Activated gamma-delta T cell (primary cell): ENCODE results near the gene CCDC57.

Source experiments
- DNase-seq: peaks from one replicate; lab custom pipeline; 2025; lab: John Stamatoyannopoulos, UW

The CCDC57 gene

DNA sequence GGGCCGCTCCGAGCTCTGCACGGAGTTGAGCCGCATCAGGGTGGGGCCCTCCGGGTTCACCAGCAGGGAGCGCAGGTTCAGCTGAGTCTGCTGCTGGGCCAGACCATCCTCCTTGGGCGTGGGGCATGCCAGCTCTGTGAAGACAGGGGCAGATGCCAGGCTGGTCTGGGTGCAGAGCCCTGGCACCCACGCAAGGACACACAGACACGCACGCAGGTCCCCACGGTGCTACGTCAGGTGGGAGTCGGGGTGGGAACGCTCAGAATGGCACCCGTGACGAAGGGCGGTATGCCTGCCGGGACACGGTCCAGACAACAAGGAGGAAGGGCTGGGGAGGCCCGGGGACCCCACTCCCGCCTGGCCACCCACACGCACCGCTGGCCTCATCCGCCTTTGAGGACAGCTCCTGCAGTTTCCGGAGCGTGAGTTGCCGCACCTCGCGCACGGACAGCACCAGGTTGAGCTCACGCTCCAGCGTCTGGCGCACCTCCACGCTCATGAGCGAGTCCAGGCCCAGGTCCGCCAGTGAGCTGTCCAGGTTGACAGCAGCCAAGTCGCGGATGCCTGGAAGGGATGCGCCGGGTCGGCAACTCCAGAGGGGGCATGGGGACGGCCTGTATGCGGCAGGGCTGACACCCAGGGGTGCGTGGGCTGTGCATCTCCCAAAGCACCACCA lies 131.7 kb downstream of the CCDC57 start:
- DNase-seq = no peak

DNA sequence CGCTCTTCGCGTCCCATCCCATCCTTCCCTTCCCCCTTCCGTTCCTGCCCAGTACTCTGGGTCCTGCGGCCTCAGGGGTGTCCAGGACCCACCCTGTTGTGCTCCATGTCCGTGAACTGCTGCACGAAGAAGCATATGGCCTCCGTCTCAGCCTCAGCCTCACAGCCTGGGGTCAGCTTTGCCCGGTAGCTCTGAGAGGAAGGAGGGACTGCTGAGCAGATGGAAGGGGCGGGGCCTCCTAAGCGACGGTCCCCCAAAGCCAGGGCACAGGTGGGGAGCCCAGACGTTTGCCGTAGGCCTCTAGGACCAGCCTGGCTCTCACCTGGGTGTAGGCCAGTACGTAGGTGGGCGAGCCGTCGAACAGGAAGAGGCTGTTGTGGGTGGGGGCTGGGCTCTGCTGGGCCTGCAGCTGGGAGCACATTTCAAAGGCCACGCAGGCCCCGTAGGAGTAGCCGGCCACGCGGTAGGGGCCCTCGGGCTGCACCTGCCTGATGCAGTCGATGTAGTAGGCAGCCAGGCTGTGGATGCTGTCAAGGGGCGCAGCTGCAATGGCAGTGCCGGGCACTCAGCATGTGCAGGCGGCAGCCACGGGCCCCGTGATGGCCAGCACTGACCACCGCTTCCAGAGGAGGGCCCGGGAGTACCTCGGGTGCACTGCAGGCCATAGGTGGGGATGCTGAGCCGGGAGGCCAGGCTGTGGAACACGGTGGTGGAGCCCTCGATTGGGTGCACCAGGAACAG lies 132.4 kb downstream of the CCDC57 start:
- no peak for DNase-seq

DNA sequence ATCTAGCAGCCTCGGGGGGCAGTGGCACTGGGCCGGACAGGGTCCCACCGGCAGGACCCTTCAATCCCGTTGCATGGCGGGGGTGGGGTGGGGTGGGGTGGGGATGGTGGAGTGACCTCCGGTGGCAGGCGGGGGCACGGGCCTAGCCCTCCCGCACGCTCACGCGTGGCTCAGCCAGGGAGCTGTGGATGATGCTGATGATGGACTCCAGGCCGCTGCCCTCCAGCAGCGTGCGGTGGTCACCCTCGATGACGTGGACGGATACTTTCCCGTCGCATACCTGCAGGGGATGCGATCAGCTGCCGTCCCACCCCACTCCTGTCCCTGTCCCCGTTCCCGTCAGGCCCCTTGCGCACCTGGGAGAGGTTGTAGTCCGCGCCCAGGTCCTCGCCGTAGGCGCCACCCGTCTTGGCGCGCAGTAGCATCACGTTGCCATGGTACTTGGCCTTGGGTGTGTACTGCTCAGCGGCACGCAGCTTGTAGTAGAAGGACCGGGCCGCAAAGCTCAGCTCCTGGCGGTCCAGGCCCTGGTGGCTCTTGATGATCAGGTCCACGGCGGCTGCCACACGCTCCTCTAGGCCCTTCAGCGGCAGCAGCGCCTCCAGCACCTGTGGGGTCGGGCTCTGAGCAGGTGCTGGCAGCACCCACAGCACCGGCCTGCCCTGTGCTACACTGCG lies 133.5 kb downstream of the CCDC57 start:
- DNase-seq = no peak

DNA sequence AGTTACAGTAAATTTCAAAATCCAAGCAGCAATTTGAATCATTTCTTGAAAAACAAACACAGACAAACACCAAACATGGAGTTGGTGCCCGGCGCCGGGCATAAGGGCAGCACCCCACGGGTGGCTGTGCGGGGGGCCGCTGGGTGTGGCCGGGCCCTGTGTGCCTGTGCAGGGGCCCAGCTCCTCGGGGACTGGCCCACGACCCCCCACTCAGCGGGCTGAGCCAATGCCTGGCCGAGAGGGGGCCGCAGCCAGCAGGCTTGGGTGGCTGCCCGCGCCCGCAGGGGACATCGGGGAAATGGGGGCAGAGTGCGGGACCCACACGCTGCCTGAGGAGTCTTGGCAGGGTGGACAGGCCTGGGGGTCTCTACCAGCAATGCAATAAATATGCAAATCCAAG lies 134.2 kb downstream of the CCDC57 start:
- DNase-seq = no peak

DNA sequence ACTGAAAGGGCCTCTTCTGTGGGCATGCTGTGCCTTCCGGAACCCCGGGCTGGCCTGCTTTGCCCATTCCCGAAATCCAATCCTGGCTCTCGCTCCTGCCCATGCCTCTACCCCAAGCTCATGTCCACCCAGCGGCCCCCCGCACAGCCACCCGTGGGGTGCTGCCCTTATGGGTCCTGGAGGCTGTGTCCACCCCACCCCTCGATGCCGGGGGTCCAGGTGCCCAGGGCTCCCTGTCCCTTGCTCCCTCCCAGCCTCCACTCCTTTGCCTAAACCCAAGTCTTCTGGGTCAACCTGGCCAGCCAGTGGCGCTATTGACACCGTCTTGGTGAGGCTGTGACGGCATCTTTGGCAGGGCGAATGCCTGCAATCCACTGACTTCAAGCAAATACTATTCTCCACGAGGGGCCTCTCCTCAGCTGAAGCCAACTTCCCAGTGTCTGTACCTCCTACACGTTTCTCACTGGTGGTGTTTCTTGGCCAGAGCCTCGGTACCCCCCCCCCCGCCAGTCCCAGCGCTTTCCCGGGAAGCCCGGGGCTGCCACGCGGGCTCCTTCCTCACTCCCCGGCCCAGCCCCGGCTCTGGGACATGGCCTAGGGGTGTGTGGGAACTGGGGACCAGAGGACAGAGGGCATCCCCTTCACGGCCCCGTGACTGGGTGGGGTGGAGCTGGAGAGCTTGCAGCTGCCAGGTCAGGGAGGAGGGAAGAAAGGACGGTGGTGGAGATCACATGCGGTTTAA lies 134.9 kb downstream of the CCDC57 start:
- DNase-seq = no peak

DNA sequence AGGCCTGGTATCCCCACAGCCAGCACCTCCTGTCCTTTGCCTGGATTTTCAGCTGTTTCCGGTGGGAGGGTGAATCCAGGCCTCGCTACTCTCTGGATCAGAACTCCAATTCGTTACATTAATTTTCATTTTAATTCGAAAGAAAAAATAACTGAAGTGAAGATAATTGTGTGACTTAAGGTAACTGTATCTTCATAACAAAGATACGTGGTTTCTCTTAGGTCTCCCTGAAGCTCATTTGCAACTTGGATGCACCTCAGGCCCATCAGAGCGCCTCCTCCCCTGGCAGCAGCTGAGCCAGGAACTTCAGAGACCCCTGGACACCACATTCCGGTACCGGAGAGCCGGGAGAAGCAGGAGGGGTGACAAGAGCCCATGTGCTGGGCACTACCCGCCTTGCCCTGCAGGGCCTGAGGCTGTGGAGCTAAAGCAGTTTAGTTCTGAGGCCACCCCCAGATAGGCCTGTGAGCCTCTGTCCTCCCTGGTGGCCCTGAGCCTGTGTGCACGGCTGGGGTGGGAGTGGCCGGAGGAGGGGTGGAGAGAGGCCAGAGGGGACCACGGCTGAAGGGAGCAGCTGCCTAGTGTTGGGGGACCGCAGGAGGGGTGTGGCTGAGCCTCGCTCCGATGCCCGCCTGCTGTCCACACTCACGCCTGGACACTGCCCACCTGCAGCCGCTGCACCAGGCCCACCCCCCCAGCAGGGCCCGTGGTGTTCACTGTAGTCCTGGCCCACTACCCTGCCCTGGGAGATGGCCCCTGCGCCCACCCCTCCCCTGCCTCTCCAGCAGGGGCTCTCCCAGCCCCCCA lies 135.7 kb downstream of the CCDC57 start:
- DNase-seq = no peak

DNA sequence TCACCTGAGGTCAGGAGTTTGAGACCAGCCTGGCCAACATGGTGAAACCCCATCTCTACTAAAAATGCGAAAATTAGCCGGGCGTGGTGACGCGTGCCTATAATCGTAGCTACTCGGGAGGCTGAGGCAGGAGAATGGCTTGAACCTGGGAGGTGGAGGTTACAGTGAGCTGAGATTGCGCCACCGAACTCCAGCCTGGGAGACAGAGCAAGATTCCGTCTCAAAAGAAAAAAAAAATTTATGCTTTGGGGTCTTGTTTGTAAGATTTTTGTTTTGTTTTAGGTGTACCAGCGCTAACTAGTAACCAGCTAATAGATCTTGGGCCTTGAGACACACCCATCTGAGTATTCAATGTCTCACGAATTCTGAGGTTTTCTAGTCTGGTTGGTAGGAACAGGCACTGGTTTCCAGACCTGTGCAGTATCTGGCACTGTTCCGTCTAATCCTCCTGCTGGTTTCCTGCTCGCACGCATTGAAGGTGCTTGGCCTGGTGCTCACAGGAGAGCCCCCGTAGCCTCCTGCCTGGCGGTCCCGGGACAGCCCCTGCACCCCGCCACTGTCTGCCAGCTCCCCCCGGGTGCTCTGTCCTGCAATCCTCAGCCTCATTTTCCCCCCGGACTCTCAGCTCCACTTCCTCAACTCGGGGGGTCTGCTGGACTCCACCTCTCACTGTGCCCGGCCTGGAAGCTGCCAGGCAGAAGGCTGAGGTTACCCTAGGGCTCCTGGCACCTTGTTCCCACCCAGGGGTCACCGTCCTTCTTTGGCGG lies 136.4 kb downstream of the CCDC57 start:
- no peak for DNase-seq

DNA sequence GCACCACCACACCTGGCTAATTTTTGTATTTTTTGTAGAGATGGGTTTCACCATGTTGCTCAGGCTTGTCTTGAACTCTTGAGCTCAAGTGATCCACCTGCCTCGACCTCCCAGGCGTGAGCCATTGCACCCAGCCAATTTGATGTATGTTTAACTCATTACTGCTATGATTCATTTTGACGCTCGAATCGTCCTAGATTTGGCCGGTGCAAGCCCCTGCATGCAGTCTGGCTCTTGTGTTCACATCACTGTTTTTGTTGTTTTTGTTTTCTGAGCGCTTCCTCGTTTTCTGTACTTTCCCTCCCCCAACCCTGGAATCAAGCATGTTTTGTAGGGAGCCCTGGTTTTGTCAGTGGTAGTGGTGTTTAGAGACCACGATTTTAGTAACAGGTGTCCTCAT lies 139.2 kb downstream of the CCDC57 start:
- DNase-seq = no peak

DNA sequence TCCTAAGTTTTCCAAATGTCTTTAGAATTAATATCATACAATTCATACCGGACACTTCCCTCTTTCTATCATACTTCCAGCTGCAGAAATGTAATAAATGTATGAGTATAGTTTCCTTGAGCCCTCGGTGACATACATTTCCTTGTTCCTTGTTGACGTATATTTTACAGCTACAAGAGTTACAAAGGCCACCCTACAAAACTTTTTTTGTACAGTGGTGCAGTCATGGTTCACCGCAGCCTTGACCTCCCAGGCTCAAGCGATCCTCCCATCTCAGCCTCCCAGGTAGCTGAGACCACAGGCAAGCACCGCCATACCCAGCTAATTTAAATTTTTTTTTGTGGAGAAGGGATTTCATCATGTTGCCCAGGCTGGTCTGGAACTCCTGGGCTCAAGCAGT lies 139.8 kb downstream of the CCDC57 start:
- no peak for DNase-seq

DNA sequence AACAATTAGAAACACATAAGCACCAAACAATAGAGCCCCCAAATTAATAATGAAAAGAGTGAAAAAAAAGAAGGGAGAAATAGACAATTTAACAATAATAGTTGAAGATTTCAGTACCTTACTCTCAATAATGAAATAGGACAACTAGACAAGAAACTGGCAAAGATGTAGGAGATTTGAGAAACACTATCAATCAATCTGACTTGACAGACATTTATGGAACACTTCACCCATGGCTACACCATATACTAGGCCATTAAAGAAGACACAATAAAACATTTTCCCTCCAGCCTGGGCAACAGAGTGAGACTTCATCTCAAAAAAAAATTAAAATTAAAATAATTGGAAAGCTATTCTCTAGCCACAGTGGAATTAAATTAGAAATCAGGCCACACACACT lies 142.0 kb downstream of the CCDC57 start:
- DNase-seq = no peak

DNA sequence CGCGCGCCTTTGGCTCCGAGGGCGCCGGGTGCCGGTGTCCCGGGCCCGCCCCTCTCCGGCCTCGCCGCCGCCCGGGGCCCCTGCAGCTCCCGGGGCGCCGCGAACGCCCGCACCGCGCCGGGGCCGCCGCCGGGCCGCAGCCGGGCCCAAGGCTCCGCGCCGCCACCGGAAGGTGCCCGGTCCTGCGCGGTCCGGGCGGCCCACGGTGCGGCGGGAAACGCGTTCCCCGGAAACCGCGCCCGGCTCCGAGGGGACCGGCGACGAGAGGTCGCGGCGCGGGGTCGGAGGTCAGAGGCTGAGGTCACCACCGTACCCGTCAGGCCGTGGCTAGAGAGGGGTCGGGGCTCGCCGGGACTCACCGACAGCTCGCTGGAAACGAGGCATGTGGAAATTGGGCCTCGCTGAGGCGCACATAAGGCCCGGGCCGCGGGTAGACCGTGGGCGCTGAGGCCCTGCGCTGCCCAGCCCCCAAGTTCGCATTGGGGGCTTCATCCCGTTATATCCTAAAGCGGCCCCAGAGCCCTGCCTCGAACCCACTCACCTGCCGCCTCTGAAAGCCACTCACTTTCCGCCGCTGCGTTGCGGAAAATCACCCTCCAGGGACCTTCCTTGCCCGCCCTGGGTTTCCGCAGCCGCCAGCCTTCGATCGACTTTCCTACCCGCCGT lies 146.9 kb downstream of the CCDC57 start, which contains the start of gene DUS1L:
Gene DUS1L (minus strand): TSS at position 167 of the 666 bp plus-strand sequence. CDS start 745 bp downstream, outside the sequence.
- peak; percentile 54 for DNase-seq

DNA sequence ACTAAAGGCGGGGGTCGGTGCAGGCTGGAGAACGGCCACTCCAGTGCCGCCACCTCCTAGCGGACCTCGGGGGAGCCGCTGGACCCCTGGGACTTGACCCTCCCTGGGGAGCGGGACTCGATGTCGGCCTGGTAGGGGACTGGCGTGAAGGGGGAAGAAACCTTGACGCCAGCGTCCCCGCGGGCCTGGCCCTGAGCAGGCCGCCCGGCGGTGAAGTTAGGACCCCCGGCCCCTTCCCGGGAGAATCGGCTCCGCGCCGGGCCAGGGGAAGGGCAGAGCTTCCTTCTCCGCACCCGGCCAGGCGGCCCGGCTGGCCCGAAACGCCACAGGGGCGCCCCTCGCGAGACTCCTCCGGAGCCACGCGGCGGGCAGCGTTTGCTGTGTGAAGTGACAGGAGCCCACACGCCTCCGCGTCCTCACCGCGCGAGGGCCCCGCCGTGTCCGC lies 147.4 kb downstream of the CCDC57 start:
- peak; percentile 37 for DNase-seq

DNA sequence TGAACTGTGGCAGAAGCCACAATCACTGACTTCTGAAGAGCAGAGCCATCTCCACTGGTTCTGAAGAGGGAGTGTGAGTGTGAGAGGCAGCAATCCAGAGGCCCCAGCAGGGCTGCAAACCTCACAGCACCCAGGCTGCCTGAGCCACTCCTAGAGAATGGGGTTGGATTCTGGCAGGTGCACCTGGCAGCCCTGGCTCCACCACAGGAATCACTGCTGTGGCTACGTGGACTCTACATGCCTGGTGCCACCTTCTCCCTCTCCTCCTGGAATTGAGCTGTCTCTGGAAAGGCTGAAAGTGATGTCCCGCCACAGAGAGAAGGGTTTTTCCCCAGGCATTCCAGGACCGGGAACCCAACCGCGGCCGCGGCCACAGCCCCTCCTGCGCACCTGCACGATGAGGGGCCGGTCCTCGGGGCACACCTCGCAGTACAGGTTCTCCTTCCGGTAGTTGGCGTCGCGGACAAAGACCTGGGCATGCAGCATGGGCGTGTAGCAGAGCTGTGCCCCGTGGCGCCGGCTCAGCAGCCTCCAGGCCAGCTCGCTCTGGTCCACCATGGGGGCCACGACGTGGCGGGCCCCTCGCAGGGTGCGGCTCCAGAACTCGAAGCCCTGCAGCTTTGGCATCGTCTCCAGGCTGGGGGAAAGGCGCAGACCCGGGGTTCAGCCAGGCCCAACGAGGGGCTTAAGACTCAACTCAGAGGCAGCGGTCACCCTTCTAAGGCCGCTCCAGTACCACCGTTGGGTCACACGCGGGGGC lies 148.0 kb downstream of the CCDC57 start:
- DNase-seq = no peak

DNA sequence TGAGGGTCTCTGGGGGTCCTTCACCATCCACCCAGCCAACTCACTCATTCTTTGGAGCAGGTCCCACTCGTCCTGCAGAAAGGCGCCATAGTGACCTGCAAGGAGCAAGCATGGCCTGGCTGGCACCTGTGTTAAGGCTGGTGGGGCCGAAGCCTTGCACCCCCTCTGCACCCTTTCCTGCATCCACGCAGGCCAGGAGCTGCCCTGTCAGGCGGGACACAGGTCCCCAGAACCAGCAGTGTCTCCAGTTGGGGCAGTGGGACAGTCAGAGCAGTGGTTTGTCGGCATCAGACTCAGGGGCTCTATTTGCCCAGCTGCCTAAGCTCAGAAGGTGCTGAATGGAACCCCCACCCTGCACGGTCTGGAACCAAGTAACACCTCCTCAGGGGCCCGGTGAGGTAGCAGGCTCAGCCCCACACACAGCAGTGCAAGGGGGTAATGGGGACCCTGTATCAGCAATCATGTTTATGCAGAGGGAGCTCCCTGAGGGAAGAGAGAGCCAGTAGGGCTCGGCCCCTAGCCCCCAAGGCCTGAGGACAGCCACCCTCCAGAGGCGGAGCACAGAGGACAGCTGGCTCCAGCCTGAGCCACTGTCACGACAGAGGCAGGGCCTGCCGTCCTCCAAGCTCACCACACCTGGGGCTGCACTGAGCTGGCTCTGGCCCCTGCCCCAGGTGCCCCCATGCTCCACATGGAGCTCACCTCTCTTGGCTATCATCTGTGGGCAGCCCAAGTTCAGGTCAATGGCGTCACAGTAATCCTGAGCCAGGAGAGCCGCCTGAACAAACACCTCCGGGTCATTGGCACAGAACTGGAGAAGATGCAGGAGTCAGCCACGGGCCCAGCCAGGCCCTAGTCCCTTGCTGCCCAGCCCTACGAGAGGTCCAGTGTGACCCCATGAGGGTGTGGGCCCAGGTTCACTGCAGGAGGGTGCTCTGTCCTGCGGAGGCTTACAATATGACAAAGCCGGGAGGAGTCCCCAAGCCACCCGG lies 148.9 kb downstream of the CCDC57 start:
- no peak for DNase-seq

DNA sequence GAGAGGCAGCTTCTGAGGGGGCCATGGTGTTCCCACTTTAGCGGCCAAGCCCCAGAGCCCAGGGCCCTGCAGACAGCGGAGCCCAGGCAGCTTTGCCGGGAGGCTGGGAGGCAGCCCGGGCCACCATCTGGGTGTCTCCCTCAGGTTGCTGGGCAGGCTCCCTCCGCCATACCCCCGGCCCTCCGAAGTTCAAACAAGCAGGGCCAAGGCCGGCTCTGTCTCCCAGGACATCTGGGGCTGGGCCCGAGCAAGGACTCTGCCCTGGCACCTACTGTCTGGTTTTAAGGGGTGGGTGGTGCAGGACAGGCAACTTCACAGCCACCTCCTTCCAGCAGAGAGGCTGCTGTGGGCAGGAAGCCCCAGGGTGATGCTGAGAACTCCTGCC lies 149.7 kb downstream of the CCDC57 start:
- no peak for DNase-seq

DNA sequence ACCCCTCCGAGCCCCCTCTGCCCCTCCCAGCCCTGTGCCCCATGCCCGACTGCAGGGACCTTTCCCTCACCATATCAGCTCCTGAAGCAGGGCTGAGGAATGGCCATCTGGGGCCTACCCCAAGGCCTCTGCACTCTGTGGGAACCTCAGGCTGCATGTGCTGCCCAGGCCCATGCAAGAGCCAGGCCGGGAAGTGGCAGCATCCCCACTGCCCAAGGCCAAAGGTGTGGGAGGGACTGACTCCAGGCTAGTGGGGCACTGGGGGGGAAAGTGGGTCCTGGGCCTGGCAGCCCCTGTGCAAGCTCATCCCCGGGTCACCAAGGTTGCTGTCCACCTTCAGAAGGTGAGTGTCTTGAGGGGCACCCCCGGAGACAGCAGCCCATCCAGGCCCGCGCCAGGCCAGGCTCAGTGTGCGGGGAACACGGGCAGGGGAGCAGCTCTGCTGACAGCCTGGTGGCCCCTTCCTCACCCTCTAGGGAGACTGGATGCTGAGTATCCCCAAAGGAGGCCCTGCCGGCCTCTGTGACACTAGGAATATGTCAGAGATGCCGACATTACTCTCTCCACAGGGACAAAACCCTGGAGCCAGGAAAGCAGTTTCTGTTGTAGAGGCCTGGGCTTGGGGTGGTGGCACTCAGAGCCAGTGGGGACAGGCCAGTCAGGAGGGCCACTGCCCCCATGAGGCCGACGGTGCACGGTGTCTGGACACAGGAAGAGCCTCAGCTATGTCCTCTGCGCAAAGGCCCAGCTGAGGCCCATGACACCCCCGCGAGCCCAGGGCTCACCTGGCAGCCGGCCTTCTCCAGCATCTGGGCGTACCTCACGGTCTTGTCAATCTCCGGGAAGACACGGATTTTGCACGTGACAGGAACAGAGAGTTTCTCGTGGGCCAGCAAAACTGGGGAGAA lies 150.3 kb downstream of the CCDC57 start:
- no peak for DNase-seq
